Spinal cord (tissue), 10 donors: ENCODE data around the gene NMBR. TPM values are rescaled to one million over a fixed set of nuclear protein-coding genes. Genes with fewer than 3 reads are reported as not detected.

Source experiments
- DNase-seq, 6 donors: peaks; one replicate each; pipeline versions ENCODE4 v3.0.0 to v3.0.0-alpha.2; 2013 to 2015; ENCODE audit warnings: low spot score in 6 of 6, low read depth in 4 of 6
- H3K27ac ChIP-seq: one replicate; pipeline ENCODE4 v1.5.1; 2013; ENCODE audit warnings: low read depth, low read length, control low read depth
- H3K27me3 ChIP-seq: one replicate; pipeline ENCODE4 v1.6.1; 2013; ENCODE audit warnings: low read length; ENCODE audit not compliant: control insufficient read depth, insufficient read depth
- H3K36me3 ChIP-seq: one replicate; pipeline ENCODE4 v1.6.1; 2013; ENCODE audit warnings: low read length; ENCODE audit not compliant: control insufficient read depth, insufficient read depth
- H3K4me1 ChIP-seq: one replicate; pipeline ENCODE4 v1.6.1; 2013; ENCODE audit warnings: low read length; ENCODE audit not compliant: control insufficient read depth, insufficient read depth
- H3K4me3 ChIP-seq: one replicate; pipeline ENCODE4 v1.5.1; 2013; ENCODE audit warnings: low read depth, low read length, control low read depth
- H3K9me3 ChIP-seq: one replicate; pipeline ENCODE4 v1.6.1; 2013; ENCODE audit warnings: low read length; ENCODE audit not compliant: control insufficient read depth, insufficient read depth
- WGBS: methylation state at CpG from one replicate; pipeline ENCODE4 v1.1.5; 2013; ENCODE audit warnings: missing lambda C conversion rate; ENCODE audit not compliant: insufficient coverage; 5-methylcytosine and 5-hydroxymethylcytosine counted together
- polyA plus RNA-seq, 2 donors: library from polyadenylated mRNA; unstranded; fragments of 120-200 nt; gene quantifications; one replicate each; pipeline ENCODE4 v1.2.1, GENCODE V29; 2013; ENCODE audit not compliant: insufficient read length in 2 of 2
- total RNA-seq, 2 donors: library from RNA; depleted of rRNA in 1 of 2; stranded (reverse); fragments of 120-200 nt in 1 of 2; fragments of >200 nt in 1 of 2; gene quantifications; one replicate each; pipeline versions ENCODE4 v1.2.3 to v1.2.4, GENCODE V29; 2013 to 2014
- donor health status: healthy.

NMBR gene
- total and polyA plus RNA-seq, 4 donors: 1.5 to 5.8 (median 4.9) TPM

DNA sequence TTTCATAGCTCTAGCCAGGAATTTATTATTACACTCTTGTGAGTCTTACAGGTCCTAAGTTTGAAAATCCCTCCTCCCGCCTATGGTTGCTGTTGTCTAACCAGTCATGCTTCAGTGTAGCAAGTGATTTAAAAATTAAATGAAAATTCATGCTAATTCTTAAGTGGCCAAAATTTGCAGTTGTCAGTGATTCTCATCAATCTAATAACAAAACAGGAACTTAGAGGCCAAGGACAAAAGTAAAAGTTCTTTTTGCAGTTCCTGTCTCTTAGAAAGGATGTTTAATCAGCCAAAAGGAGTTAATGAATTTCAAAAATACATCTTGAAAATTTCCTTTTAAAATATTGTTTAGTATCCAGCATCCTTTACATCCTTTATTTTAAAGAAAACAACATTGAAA is 36.4 kb upstream of the NMBR start:
- DNase-seq: no peak
- Histone ChIP-seq H3K27me3 (no peaks in the 10 kb centered on the region), H3K4me1 (no peaks in the 10 kb centered on the region), H3K4me3 (no peak overlapping the region), H3K9me3 (peaks cover 2% of the 10 kb centered on the region), H3K36me3 (no peaks in the 10 kb centered on the region), H3K27ac (no peak overlapping the region)
- no CpG with 5 or more reads among the region's 1 CpG for WGBS

DNA sequence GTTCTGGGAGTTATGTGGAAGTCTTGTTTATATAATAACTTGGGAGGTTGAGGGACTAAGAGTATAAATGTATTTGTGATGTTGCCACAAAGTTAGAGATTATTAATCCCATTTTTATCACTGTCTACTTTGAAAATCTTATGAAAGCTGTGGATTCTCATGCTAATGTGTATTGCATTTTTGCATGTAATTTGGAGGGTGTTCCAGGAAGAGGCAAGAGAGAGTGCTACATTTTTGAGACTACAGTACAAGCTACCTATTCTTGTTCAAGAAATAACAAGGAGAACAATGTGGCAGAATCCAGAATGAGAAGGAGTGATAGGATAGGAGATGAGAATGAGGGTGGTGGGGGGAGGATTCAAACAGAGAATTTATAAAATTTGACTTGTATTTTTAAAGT is 35.1 kb upstream of the NMBR start:
- Histone ChIP-seq H3K27me3 (no peaks in the 10 kb centered on the region), H3K4me3 (no peak overlapping the region), H3K27ac (no peak overlapping the region), H3K9me3 (peaks cover 6% of the 10 kb centered on the region), H3K36me3 (no peaks in the 10 kb centered on the region), H3K4me1 (no peaks in the 10 kb centered on the region)
- no peak for DNase-seq

DNA sequence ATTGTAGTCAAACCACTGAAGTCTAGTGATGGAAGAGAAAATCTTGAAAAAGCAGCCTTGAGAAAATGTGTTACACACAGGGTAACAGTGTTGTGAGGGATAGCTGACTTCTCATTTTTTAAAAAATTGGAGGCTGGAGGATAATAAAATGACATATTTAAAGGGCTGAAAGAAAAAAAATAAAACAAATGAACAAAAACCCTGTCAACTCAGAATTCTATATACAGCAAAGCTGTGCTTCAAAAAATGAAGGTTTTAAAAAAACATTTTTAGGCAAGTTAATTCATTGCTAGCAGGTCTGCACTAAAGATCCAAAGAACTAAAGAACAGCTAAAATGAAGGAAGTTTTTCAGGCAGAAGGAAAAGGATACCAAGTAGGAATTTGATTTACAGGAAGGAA is 31.2 kb upstream of the NMBR start:
- Histone ChIP-seq H3K4me1 (no peaks in the 10 kb centered on the region), H3K27ac (no peak overlapping the region), H3K4me3 (no peak overlapping the region), H3K27me3 (no peaks in the 10 kb centered on the region), H3K36me3 (peaks cover 5% of the 10 kb centered on the region), H3K9me3 (peaks cover 6% of the 10 kb centered on the region)
- no peak for DNase-seq

DNA sequence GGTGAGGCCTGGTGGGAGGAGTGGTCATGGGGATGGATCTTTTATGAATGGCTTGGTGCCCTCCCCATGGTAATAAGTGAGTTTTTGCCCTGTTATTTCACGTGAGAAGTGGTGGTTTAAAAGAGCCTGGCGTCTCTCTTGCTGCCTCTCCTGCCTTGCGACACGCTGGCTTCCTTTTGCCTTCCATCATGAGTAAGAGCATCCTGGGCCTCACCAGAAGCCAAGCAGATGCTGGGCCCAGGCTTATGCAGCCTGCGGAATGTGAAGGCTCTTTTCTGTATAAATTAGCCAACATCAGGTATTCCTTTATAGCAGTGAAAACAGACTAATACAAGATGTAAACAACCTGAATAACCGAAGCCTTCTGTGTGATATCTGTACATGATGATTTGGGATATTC is 27.8 kb upstream of the NMBR start:
- Histone ChIP-seq H3K4me3 (no peak overlapping the region), H3K36me3 (peaks cover 9% of the 10 kb centered on the region), H3K27me3 (no peaks in the 10 kb centered on the region), H3K27ac (no peak overlapping the region), H3K4me1 (no peaks in the 10 kb centered on the region), H3K9me3 (peaks cover 6% of the 10 kb centered on the region)
- 98% methylated on average over 4 of the region's 6 CpGs for WGBS
- no peak for DNase-seq

DNA sequence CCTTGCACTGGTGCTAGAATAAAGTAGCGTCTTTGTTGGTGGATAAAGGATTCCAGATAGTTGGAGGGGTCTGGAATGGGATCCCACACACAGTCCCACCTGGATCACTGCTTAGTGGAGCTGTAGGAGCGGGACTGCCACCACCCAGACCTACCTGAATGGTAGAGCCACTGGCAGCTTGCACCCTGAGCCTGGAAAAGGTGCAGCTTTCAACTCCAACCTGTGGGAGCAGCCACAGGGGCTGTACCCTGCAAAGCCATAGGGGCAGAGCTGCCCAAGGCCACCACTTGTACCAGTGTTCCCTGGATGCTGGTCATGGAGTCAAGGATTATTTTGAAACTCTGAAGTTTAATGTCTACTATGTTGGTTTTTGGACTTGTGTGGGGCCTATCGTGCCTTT is 27.1 kb upstream of the NMBR start:
- H3K27ac ChIP-seq: no peak overlapping the region

DNA sequence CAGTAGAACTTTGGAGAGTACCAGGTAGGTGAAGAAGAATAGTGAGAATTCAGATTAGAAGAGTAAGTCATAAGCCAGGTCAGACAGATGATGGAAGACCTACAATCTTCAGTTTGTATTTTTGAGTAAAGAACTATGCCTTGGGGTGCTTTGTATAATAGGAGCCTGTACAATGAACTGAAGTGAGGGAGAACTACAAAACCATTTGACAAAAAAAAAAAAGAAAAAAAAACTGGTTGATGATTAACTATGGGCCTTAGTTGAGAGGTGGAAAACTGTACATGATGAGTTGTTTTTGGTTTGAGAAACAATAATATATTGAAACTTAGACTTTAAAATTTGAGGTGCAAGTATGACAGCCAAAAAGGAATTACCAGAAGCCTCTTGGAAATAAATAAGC is 25.8 kb upstream of the NMBR start:
- Histone ChIP-seq H3K36me3 (peaks cover 9% of the 10 kb centered on the region), H3K27me3 (no peaks in the 10 kb centered on the region), H3K9me3 (no peaks in the 10 kb centered on the region), H3K4me1 (no peaks in the 10 kb centered on the region), H3K27ac (no peak overlapping the region), H3K4me3 (no peak overlapping the region)
- no peak for DNase-seq

More for the DNA sequence above, 27.1 kb upstream of the NMBR start:
- Histone ChIP-seq H3K4me1 (no peaks in the 10 kb centered on the region), H3K4me3 (no peak overlapping the region), H3K9me3 (peaks cover 6% of the 10 kb centered on the region), H3K36me3 (peaks cover 9% of the 10 kb centered on the region), H3K27me3 (no peaks in the 10 kb centered on the region)
- 100% methylated on average over 1 of the region's 3 CpGs for WGBS
- DNase-seq: no peak

DNA sequence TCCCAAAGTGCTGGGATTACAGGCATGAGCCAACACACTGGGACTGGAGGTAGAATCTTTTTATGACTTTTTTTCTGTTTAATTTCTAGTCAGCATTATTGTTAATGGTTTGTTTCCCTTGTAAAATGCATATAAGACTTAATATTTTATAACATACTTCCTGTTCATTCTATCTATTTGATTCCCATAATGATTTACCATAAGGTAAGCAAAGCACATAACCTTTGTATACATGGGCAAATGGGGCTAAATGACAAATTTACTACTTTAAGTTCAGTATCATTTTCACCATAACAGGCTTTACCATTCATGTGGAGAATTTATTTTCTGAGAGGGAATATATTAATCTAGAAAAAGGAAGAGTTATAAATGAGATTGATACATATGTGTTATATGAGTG is 24.4 kb upstream of the NMBR start:
- Histone ChIP-seq H3K4me3 (no peak overlapping the region), H3K27ac (no peak overlapping the region), H3K4me1 (no peaks in the 10 kb centered on the region), H3K27me3 (no peaks in the 10 kb centered on the region), H3K9me3 (no peaks in the 10 kb centered on the region), H3K36me3 (peaks cover 12% of the 10 kb centered on the region)
- DNase-seq: no peak

DNA sequence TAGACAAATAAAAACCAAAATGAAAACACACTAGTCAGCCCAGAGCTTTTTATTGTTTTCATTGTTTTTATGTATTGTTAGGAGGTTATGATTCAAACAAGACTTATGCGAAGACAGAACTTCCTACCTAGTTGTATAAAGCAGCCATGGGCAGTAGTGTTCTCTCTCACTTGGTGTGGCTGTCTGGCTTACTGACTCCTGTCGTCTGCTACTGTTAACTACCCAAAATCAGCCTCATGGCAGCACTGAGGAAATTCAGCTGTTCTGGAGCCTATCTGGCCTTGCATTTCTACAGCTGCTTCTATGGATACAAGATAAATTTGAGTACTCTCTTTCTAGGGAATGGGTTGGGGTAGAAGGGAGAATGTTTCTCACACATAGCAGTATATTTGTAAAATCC is 20.6 kb upstream of the NMBR start:
- no peaks in the 10 kb centered on the region for H3K27me3 ChIP-seq
- WGBS: no CpG with 5 or more reads among the region's 2 CpGs
- DNase-seq: no peak
- no peaks in the 10 kb centered on the region for H3K9me3 ChIP-seq
- H3K36me3 ChIP-seq: peaks cover 7% of the 10 kb centered on the region
- no peak overlapping the region for H3K27ac ChIP-seq
- H3K4me3 ChIP-seq: no peak overlapping the region
- no peaks in the 10 kb centered on the region for H3K4me1 ChIP-seq

DNA sequence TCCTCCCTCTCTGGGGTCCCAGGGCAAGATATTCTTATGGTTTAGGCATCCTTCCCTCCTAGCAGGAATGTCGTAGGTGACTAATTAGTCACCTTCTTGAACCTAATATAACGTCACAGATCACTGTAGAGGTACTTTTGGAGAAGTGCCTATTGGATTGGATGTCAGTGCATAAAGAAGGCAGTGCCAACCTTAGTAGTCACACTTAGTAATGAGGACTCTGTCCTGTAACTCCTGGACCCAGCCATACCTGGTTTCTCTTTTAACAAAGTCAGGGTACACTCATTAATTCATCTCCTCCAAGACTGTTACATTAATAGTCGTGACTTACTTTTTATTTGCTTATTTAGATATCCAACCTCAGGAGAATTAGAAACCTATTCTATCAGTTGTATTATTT is 20.1 kb upstream of the NMBR start:
- Histone ChIP-seq H3K4me1 (no peaks in the 10 kb centered on the region), H3K4me3 (no peak overlapping the region), H3K9me3 (no peaks in the 10 kb centered on the region), H3K27me3 (no peaks in the 10 kb centered on the region), H3K36me3 (peaks cover 7% of the 10 kb centered on the region), H3K27ac (no peak overlapping the region)
- DNase-seq: no peak
- WGBS: 100% methylated on average over 1 of the region's 3 CpGs

DNA sequence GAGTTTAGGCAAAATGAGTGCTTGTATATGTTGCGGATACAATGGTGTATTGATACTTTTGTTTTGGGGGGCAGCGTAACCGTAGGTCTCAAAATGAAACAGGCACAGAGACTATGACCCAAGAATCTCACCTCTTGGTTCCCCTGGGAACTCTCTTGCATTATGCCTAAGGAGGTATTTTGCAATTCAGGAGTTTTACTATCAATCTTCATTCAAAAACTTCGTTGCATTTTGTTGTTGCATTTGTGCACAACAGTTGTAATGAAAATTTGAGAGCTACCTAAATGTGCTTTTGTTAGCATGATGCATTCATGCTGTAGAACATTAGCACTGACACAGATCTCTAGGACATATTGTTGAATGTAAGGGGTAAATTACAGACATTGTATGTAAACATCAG is 18.3 kb upstream of the NMBR start:
- WGBS: 100% methylated on average over 1 of the region's 4 CpGs
- Histone ChIP-seq H3K27me3 (no peaks in the 10 kb centered on the region), H3K36me3 (peaks cover 3% of the 10 kb centered on the region), H3K4me3 (no peak overlapping the region), H3K27ac (no peak overlapping the region), H3K4me1 (no peaks in the 10 kb centered on the region), H3K9me3 (no peaks in the 10 kb centered on the region)
- no peak for DNase-seq

DNA sequence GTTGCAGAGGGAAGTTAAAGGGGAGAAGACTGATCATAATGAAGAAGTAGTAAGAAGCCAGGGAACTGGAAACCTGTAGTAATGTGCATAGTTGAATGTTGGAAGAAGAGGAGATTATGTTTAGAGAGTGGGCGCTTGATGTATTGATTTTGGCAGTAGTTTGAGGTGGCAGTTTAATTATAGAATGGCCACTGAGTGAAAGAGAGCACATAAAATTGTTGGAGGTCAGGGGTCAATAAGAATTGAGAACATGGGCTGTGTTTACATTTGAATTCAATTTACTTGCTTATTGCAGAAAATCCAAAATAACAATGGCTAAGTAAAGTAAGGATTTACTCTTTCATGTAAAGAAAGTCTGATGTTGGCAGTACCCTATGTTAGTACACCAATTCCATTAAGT is 15.9 kb upstream of the NMBR start:
- H3K36me3 ChIP-seq: peaks cover 3% of the 10 kb centered on the region
- DNase-seq: no peak
- H3K4me1 ChIP-seq: no peaks in the 10 kb centered on the region
- H3K4me3 ChIP-seq: no peak overlapping the region
- H3K27me3 ChIP-seq: no peaks in the 10 kb centered on the region
- H3K27ac ChIP-seq: no peak overlapping the region
- no peaks in the 10 kb centered on the region for H3K9me3 ChIP-seq
- 100% methylated on average over 1 of the region's 1 CpG for WGBS
